HEK293 (cell line): ENCODE measurements around the gene TACR2.

ENCODE experiments used
- CTCF ChIA-PET: fragments of 350-600 bp; formaldehyde crosslinking; extraction: SDS; loops from one replicate; lab custom pipeline; 2021; ENCODE audit warnings: antibody characterized with exemption; lab: Yijun Ruan, JAX
- POLR2A ChIA-PET: fragments of 300-600 bp; formaldehyde crosslinking; extraction: SDS; loops from one replicate; lab custom pipeline; 2020; ENCODE audit warnings: antibody characterized with exemption, inconsistent platforms; lab: Yijun Ruan, JAX
- H3K27ac ChIP-seq: fragments of 200-500 bp; sonication (Bioruptor generic); 2 replicates; pipeline ENCODE4 v1.5.1; 2014; ENCODE audit warnings: low read depth, low read length, control low read depth, inconsistent platforms; ENCODE audit errors: extremely low read depth
- H3K36me3 ChIP-seq, 2 experiments: fragments of 200-500 bp in 1 of 2; sonication (Bioruptor generic) in 1 of 2; 1 replicate in 1 of 2; 2 replicates in 1 of 2; pipeline ENCODE4 v1.5.1; 2014 to 2017; ENCODE audit warnings: inconsistent platforms in 2 of 2, low read length in 2 of 2; ENCODE audit not compliant: control insufficient read depth in 2 of 2, insufficient read depth in 1 of 2
- H3K4me1 ChIP-seq: fragments of 200-500 bp; sonication (Bioruptor generic); 2 replicates; pipeline ENCODE4 v1.5.1; 2014; ENCODE audit warnings: mild to moderate bottlenecking, low read length, inconsistent platforms; ENCODE audit not compliant: control insufficient read depth, insufficient read depth
- H3K4me3 ChIP-seq: 2 replicates; pipeline ENCODE4 v1.5.1; 2011; ENCODE audit warnings: low read depth, mild to moderate bottlenecking, control low read depth, low read length, moderate library complexity
- H3K9me3 ChIP-seq: fragments of 200-500 bp; sonication (Bioruptor generic); 2 replicates; pipeline ENCODE4 v1.5.1; 2014; ENCODE audit warnings: low read depth, low read length, inconsistent platforms; ENCODE audit not compliant: control insufficient read depth, insufficient read depth
- ATF2 ChIP-seq: fragments of 450-650 bp; formaldehyde crosslinking; IDR thresholded peaks from 2 replicates; pipeline ENCODE4 v1.5.1; 2016; ENCODE audit warnings: missing biosample characterization, missing genetic modification characterization, low read depth
- ELK4 ChIP-seq: IDR thresholded peaks from 2 replicates; pipeline ENCODE4 v1.6.1; 2011; ENCODE audit warnings: mild to moderate bottlenecking, low read depth, low read length, borderline replicate concordance
- FEZF1 ChIP-seq: fragments of 450-650 bp; formaldehyde crosslinking; IDR thresholded peaks from 2 replicates; pipeline ENCODE4 v1.5.1; 2016; ENCODE audit warnings: missing biosample characterization, missing genetic modification characterization
- KLF16 ChIP-seq: fragments of 450-650 bp; formaldehyde crosslinking; IDR thresholded peaks from 2 replicates; pipeline ENCODE4 v1.5.1; 2017; ENCODE audit warnings: missing biosample characterization, missing genetic modification characterization
- KLF7 ChIP-seq: fragments of 450-650 bp; formaldehyde crosslinking; IDR thresholded peaks from 2 replicates; pipeline ENCODE4 v1.5.1; 2016; ENCODE audit warnings: missing biosample characterization, missing genetic modification characterization, borderline replicate concordance
- KLF9 ChIP-seq: fragments of 450-650 bp; formaldehyde crosslinking; IDR thresholded peaks from 2 replicates; pipeline ENCODE4 v1.5.1; 2016; ENCODE audit warnings: missing biosample characterization, missing genetic modification characterization, low read depth
- PRDM10 ChIP-seq: fragments of 450-650 bp; formaldehyde crosslinking; IDR thresholded peaks from 2 replicates; pipeline ENCODE4 v1.5.1; 2016; ENCODE audit warnings: missing biosample characterization, missing genetic modification characterization
- REPIN1 ChIP-seq: fragments of 450-650 bp; formaldehyde crosslinking; IDR thresholded peaks from 2 replicates; pipeline ENCODE4 v1.5.1; 2017; ENCODE audit warnings: missing biosample characterization, missing genetic modification characterization, low read depth
- SP3 ChIP-seq: fragments of 450-650 bp; formaldehyde crosslinking; IDR thresholded peaks from 2 replicates; pipeline ENCODE4 v1.5.1; 2016; ENCODE audit warnings: missing biosample characterization, missing genetic modification characterization
- TSHZ1 ChIP-seq: fragments of 450-650 bp; formaldehyde crosslinking; IDR thresholded peaks from 2 replicates; pipeline ENCODE4 v1.5.1; 2016; ENCODE audit warnings: missing biosample characterization, missing genetic modification characterization, borderline replicate concordance
- ZEB2 ChIP-seq: fragments of 450-650 bp; formaldehyde crosslinking; IDR thresholded peaks from 2 replicates; pipeline ENCODE4 v1.5.1; 2016; ENCODE audit warnings: missing biosample characterization, missing genetic modification characterization
- ZFP41 ChIP-seq: fragments of 450-650 bp; formaldehyde crosslinking; IDR thresholded peaks from 2 replicates; pipeline ENCODE4 v1.5.1; 2016; ENCODE audit warnings: missing biosample characterization, missing genetic modification characterization, borderline replicate concordance
- ZNF18 ChIP-seq: fragments of 450-650 bp; formaldehyde crosslinking; IDR thresholded peaks from 2 replicates; pipeline ENCODE4 v1.5.1; 2016; ENCODE audit warnings: missing biosample characterization, missing genetic modification characterization
- ZNF214 ChIP-seq: fragments of 450-650 bp; formaldehyde crosslinking; IDR thresholded peaks from 2 replicates; pipeline ENCODE4 v1.5.1; 2017; ENCODE audit warnings: missing biosample characterization, mild to moderate bottlenecking, missing genetic modification characterization, borderline replicate concordance
- ZNF239 ChIP-seq: fragments of 450-650 bp; formaldehyde crosslinking; IDR thresholded peaks from 2 replicates; pipeline ENCODE4 v1.5.1; 2016; ENCODE audit warnings: missing biosample characterization, missing genetic modification characterization
- ZNF341 ChIP-seq: fragments of 450-650 bp; formaldehyde crosslinking; IDR thresholded peaks from 2 replicates; pipeline ENCODE4; 2016; ENCODE audit warnings: low read depth, missing biosample characterization, missing genetic modification characterization
- ZNF501 ChIP-seq: fragments of 450-650 bp; formaldehyde crosslinking; IDR thresholded peaks from 2 replicates; pipeline ENCODE4 v1.5.1; 2016; ENCODE audit warnings: missing biosample characterization, missing genetic modification characterization
- ZNF549 ChIP-seq: fragments of 450-650 bp; IDR thresholded peaks from 2 replicates; pipeline ENCODE4 v1.5.1; 2018; ENCODE audit warnings: missing biosample characterization, missing genetic modification characterization, mild to moderate bottlenecking, inconsistent platforms, moderate library complexity
- ZNF639 ChIP-seq: fragments of 450-650 bp; formaldehyde crosslinking; IDR thresholded peaks from 2 replicates; pipeline ENCODE4 v1.5.1; 2016; ENCODE audit warnings: missing biosample characterization, missing genetic modification characterization
- ZNF768 ChIP-seq: fragments of 450-650 bp; formaldehyde crosslinking; IDR thresholded peaks from 2 replicates; pipeline ENCODE4 v1.5.1; 2018; ENCODE audit warnings: missing biosample characterization, mild to moderate bottlenecking, missing genetic modification characterization
- ZNF837 ChIP-seq: fragments of 450-650 bp; formaldehyde crosslinking; IDR thresholded peaks from 2 replicates; pipeline ENCODE4 v1.5.1; 2016; ENCODE audit warnings: missing biosample characterization, missing genetic modification characterization
- ZSCAN30 ChIP-seq: fragments of 450-650 bp; IDR thresholded peaks from 2 replicates; pipeline ENCODE4 v1.5.1; 2018; ENCODE audit warnings: missing biosample characterization, mild to moderate bottlenecking, missing genetic modification characterization, moderate library complexity

TACR2 gene

GRCh38 chr10:69415951-69416350 lies 767 bp downstream of the TACR2 start:
- ChIA-PET POLR2A (no interaction called here), CTCF (interaction anchor here (0.6 to 1.0 kb wide), 2 partner anchors 12 to 29 kb away, joined by 3 read pairs; no protein-coding TSS in a partner anchor)
- H3K4me3 ChIP-seq = no peak overlapping the region
- no peak overlapping the region for H3K27ac ChIP-seq
- TF ChIP-seq ZSCAN30 (tag by site-specific recombination) (no peak), ZFP41 (tag by site-specific recombination) (no peak), TSHZ1 (tag by site-specific recombination) (no peak), ELK4 (no peak), KLF9 (no peak), ZNF341 (tag by site-specific recombination) (no peak), KLF7 (tag by site-specific recombination) (no peak), ZNF768 (tag by site-specific recombination) (no peak), REPIN1 (tag by site-specific recombination) (no peak), ZNF501 (tag by site-specific recombination) (no peak), PRDM10 (tag by site-specific recombination) (no peak), ZEB2 (tag by site-specific recombination) (no peak), SP3 (tag by site-specific recombination) (no peak)
- no peaks in the 10 kb centered on the region for H3K36me3 ChIP-seq
- H3K9me3 ChIP-seq = no peaks in the 10 kb centered on the region
- H3K4me1 ChIP-seq = no peaks in the 10 kb centered on the region

- Histone ChIP-seq H3K9me3 (no peaks in the 10 kb centered on the region), H3K4me3 (no peak overlapping the region), H3K27ac (no peak overlapping the region), H3K4me1 (no peaks in the 10 kb centered on the region), H3K36me3 (no peaks in the 10 kb centered on the region)
- ChIA-PET CTCF (interaction anchor here (0.6 to 1.1 kb wide), 5 partner anchors 13 to 179 kb away, joined by 3 to 4 read pairs (median 3); no protein-coding TSS in a partner anchor), POLR2A (no interaction called here)
- TF ChIP-seq ZNF837 (tag by site-specific recombination) (no peak), KLF16 (no peak), ATF2 (tag by site-specific recombination) (no peak), ZNF239 (tag by site-specific recombination) (no peak), ZNF214 (no peak), FEZF1 (tag by site-specific recombination) (no peak), ZNF18 (no peak), ZNF549 (no peak), ZNF639 (no peak)
Observed at GRCh38 chr10:69415049-69415448, 1.7 kb downstream of the TACR2 start.
